SU-DHL-6 (cell line): ENCODE results near the gene VWA3A.

Experiments
- H2AFZ ChIP-seq: fragments of 200-600 bp; sonication (generic); 2 replicates; pipeline ENCODE4 v1.6.1; 2014; ENCODE audit warnings: low read depth, mild to moderate bottlenecking, moderate library complexity, mixed read lengths, antibody characterized with exemption, low read length; ENCODE audit not compliant: severe bottlenecking
- H3F3A ChIP-seq: fragments of 200-600 bp; shearing (Covaris generic); 2 replicates; pipeline ENCODE4 v1.6.0; 2016; ENCODE audit warnings: antibody characterized with exemption, mild to moderate bottlenecking; ENCODE audit not compliant: insufficient read depth
- H3K27ac ChIP-seq: fragments of 200-600 bp; sonication (generic); 2 replicates; pipeline ENCODE4 v1.5.1; 2016; ENCODE audit warnings: low read depth, mild to moderate bottlenecking, low read length, moderate library complexity, mixed read lengths
- H3K27me3 ChIP-seq: fragments of 200-600 bp; sonication (generic), shearing (Covaris generic); 2 replicates; pipeline ENCODE4 v1.6.0; 2014; ENCODE audit warnings: mild to moderate bottlenecking, low read length
- H3K36me3 ChIP-seq: fragments of 200-600 bp; sonication (generic); 2 replicates; pipeline ENCODE4 v1.6.1; 2014; ENCODE audit warnings: mild to moderate bottlenecking, low read length, mixed read lengths
- H3K4me2 ChIP-seq: fragments of 300-600, 200-600 bp; shearing (Covaris generic), sonication (generic); 2 replicates; pipeline ENCODE4 v1.6.0; 2014; ENCODE audit warnings: low read length, low read depth, mild to moderate bottlenecking; ENCODE audit not compliant: poor library complexity, severe bottlenecking
- H3K4me3 ChIP-seq: fragments of 200-600 bp; sonication (generic); 2 replicates; pipeline ENCODE4 v1.5.1; 2014; ENCODE audit warnings: antibody characterized with exemption, low read length, mild to moderate bottlenecking, mixed read lengths; ENCODE audit not compliant: insufficient read depth, poor library complexity, severe bottlenecking
- H3K79me2 ChIP-seq: fragments of 200-600 bp; sonication (generic); 2 replicates; pipeline ENCODE4 v1.6.1; 2014; ENCODE audit warnings: mild to moderate bottlenecking, low read length, moderate library complexity; ENCODE audit not compliant: insufficient read depth
- H3K9ac ChIP-seq: fragments of 200-600 bp; sonication (generic); 2 replicates; pipeline ENCODE4 v1.7.0; 2014; ENCODE audit warnings: mild to moderate bottlenecking, low read length
- H3K9me2 ChIP-seq: fragments of 200-600 bp; sonication (generic); replicated peaks from 2 replicates; pipeline ENCODE4 v1.6.1; 2014; ENCODE audit warnings: low read length; ENCODE audit not compliant: insufficient read depth
- H3K9me3 ChIP-seq: fragments of 200-600 bp; sonication (generic); 2 replicates; pipeline ENCODE4 v1.6.1; 2014; ENCODE audit warnings: low read length, mixed read lengths; ENCODE audit not compliant: insufficient read depth
- H4K20me1 ChIP-seq: fragments of 200-600 bp; sonication (generic); 2 replicates; pipeline ENCODE4 v1.6.1; 2014; ENCODE audit warnings: low read depth, mild to moderate bottlenecking, antibody characterized with exemption, low read length, moderate library complexity, mixed read lengths
- EZH2phosphoT487 ChIP-seq: fragments of 200-600 bp; sonication (generic), shearing (Covaris generic); conservative IDR thresholded peaks from 2 replicates; pipeline ENCODE4 v1.6.1; 2018; ENCODE audit warnings: mild to moderate bottlenecking, antibody characterized with exemption, low read length, moderate library complexity, mixed read lengths
- TF ChIP-seq, protein P1 (sequence below): fragments of 200-600 bp; sonication (generic); IDR thresholded peaks from one replicate; pipeline ENCODE4 v1.5.1; 2017; ENCODE audit warnings: antibody characterized with exemption, mild to moderate bottlenecking, low read length, moderate library complexity; ENCODE audit not compliant: insufficient read depth, poor library complexity, severe bottlenecking

The VWA3A gene

DNA sequence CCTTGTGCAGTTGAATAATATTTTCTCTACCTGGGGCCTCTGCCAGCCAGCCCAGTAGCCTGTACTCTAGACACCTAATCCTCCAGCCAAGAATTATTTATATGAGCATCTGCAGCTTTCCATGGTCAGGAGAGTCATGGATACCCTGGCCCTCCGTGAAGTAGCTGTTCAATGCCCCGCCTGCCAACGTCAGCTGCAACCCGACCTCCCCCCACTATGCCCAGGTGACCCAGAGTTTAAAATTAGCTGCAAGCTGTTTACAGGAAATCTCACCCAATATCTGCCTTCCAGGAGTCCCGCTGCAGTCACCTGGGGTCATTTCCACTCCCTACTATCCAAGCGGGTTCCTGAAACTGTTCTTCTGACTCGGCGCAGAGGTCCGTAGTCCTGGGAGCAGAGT is 82.3 kb downstream of the VWA3A start:
- Histone ChIP-seq H3K4me2 (no peak overlapping the region), H3F3A (no peaks in the 10 kb centered on the region), H2AFZ (no peak overlapping the region)

GRCh38 chr16:22177968-22178930 is 85.9 kb downstream of the VWA3A start:
- H3K27me3 ChIP-seq: no peaks in the 10 kb centered on the region
- H4K20me1 ChIP-seq: no peaks in the 10 kb centered on the region
- no peaks in the 10 kb centered on the region for H3F3A ChIP-seq
- H3K36me3 ChIP-seq: no peaks in the 10 kb centered on the region
- no peaks in the 10 kb centered on the region for H3K9me2 ChIP-seq
- no peak overlapping the region for H3K27ac ChIP-seq
- H2AFZ ChIP-seq: no peak overlapping the region
- no peak overlapping the region for H3K9ac ChIP-seq
- H3K4me3 ChIP-seq: no peak overlapping the region
- no peak overlapping the region for H3K4me2 ChIP-seq
- H3K79me2 ChIP-seq: no peaks in the 10 kb centered on the region
- H3K9me3 ChIP-seq: no peaks in the 10 kb centered on the region
- no peak for TF ChIP-seq EZH2phosphoT487
- TF ChIP-seq, protein P1, sequence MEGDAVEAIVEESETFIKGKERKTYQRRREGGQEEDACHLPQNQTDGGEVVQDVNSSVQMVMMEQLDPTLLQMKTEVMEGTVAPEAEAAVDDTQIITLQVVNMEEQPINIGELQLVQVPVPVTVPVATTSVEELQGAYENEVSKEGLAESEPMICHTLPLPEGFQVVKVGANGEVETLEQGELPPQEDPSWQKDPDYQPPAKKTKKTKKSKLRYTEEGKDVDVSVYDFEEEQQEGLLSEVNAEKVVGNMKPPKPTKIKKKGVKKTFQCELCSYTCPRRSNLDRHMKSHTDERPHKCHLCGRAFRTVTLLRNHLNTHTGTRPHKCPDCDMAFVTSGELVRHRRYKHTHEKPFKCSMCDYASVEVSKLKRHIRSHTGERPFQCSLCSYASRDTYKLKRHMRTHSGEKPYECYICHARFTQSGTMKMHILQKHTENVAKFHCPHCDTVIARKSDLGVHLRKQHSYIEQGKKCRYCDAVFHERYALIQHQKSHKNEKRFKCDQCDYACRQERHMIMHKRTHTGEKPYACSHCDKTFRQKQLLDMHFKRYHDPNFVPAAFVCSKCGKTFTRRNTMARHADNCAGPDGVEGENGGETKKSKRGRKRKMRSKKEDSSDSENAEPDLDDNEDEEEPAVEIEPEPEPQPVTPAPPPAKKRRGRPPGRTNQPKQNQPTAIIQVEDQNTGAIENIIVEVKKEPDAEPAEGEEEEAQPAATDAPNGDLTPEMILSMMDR: no peak

More for the DNA sequence above, 82.3 kb downstream of the VWA3A start:
- Histone ChIP-seq H3K79me2 (no peaks in the 10 kb centered on the region), H4K20me1 (no peaks in the 10 kb centered on the region), H3K27me3 (no peaks in the 10 kb centered on the region), H3K27ac (no peak overlapping the region), H3K9ac (no peak overlapping the region), H3K9me3 (no peaks in the 10 kb centered on the region), H3K36me3 (no peaks in the 10 kb centered on the region), H3K4me3 (no peak overlapping the region), H3K9me2 (no peaks in the 10 kb centered on the region)
- TF ChIP-seq, protein P1: no peak
- TF ChIP-seq EZH2phosphoT487: no peak

- Histone ChIP-seq H3K9ac (no peak overlapping the region), H3K27ac (no peak overlapping the region), H3K27me3 (no peaks in the 10 kb centered on the region), H2AFZ (no peak overlapping the region), H4K20me1 (no peaks in the 10 kb centered on the region), H3K9me3 (no peaks in the 10 kb centered on the region), H3F3A (no peaks in the 10 kb centered on the region), H3K79me2 (no peaks in the 10 kb centered on the region), H3K36me3 (no peaks in the 10 kb centered on the region), H3K4me2 (no peak overlapping the region), H3K9me2 (no peaks in the 10 kb centered on the region), H3K4me3 (no peak overlapping the region)
- TF ChIP-seq, protein P1: no peak
- TF ChIP-seq EZH2phosphoT487: no peak
These were observed 89.1 kb downstream of the VWA3A start for GRCh38 chr16:22181426-22181825.
